GM19025 (cell line): ENCODE results near the gene SPACA7.
"Not testable (repeated sequence)": the region's sequence is repeated elsewhere in the genome, so short reads cannot be mapped to it uniquely, and the experiment has no call there.

ENCODE experiments used
- ATAC-seq: cut with Tn5 transposase; IDR thresholded peaks from one replicate; pipeline ENCODE4 v1.9.1; 2021; ENCODE audit warnings: mild to moderate bottlenecking, low read depth, moderate library complexity; ENCODE audit not compliant: unreplicated experiment

SPACA7 gene

DNA sequence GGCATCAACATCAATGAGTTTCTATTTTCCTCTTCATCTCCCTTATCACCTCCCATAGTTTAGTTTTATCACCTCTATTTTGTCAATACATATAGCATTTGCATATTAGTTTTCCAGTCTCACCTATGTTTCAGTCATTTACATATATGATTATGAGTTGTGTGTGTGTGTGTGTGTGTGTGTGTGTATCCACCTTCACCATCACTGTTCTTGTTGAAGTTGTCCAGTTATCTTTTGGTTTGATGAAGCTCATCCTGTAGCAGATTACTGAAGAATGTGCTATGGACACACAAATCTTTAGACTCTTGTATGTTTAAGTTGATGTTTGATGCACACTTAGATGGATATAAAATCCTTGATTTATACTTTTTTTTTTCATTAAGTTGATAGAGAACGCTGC lies 40.5 kb downstream of the SPACA7 start:
- ATAC-seq: no peak

DNA sequence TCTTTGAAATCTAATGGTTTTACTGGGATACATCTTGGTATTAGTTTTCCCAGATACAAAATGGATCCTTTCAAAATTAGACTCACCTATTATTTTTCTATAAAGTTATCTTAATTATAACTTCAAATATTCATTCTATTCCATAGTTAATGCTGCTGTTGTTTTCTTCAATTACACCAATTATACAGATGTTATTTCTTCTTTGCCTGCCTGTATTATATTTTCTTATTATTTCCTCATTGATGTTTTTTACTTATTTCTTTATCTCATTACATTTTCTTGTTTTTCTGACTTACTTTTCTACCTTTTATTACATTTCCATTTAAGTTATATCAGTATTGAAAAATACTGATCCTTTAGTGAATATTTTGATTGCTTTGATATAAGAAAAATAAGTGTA lies 40.9 kb downstream of the SPACA7 start:
- ATAC-seq: no peak

DNA sequence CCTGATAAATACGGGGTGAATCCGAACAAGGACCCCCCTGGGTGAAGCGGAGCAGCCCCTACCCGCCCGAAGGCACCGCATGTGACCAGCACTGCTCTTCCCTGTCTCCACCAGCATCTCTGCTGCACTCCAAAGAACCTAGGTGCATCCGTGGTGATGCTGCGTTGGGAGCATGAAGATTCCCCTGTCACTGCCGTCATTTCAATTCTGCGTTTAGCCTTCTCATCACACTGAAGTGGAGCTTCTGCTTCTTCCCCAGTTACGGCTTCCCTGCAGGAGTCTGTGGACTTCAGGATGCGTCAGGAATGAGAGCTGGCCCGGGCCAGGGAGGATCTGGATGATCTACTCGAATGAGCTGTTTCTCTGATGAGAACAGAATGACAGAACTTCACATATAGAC lies 47.9 kb downstream of the SPACA7 start:
- ATAC-seq: no peak

DNA sequence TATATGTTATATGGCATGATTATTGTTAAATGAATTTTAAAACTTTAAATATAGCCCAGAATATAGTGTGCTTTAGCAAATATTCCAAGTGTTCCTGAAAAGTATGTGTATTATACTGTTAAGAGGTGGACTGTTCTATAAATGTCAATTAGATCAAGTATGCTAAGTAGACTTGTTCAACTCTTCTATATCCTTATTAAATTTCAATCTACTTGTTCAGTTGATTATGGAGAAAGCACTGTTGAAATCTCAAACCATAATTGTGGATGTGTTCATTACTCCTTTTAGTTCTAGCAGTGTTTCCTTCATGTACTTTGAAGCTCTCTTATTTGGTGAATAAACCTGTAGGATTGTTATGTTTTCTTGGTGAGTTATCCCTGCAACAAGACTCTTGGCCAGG lies 52.5 kb downstream of the SPACA7 start:
- no peak for ATAC-seq

DNA sequence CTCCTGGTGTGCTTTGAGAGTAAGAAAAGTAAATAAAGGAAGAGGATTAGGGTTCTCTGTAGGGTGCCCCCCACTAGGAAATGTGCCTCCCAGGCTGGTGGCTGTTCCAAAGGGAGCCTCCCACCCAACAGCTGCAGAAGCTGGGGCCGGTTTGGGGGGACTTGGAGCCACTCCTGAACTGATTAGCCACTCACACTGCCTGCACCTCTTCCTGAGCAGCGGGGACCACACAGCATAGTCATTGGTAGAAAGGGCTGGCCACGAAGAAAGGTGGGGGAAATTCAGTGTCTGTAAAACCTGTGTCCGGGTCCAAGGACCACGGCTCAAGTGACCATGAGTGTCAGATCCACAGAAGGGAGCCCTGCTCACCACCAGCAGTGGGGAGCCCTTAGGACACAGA lies 55.6 kb downstream of the SPACA7 start:
- ATAC-seq: no peak

DNA sequence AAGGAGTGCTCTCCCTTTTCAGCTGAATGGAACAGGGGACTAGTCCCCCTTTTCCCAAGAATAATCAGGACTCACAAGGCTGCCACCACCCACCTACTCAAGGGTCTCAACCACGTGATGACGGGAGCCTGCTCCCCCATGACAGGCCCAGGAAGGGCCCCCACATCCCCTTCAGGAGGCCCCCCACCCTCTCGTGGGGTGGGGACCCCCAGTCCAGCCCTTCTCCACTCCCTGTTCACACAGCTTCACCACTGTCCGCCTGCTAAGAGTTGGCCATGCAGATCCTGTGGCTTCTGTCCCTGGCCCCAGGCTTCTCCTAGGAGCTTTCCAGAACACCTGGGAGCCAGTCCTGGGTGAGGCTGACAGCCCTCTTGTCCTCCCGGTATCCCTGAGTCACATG lies 56.6 kb downstream of the SPACA7 start:
- ATAC-seq: not testable (repeated sequence)

DNA sequence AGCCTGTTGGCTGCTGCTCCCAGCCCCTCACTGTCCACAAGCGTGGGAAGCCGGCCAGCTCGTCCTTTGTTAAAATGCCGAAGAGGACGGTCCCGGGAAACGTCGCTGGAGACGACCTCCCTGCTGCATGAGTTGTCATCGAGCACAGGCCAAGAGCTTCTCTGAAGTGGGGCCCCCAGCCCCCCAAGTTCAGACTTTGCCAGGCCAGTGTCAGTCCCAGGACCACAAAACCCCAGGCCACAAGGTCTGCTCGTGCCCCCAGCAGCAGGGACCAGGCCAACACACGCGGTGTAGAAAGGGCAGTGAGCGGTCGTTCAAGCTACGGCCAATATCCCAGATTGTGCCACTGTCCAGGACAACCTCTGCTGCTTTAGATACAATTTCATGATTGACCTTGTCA lies 57.4 kb downstream of the SPACA7 start:
- ATAC-seq: not testable (repeated sequence)

DNA sequence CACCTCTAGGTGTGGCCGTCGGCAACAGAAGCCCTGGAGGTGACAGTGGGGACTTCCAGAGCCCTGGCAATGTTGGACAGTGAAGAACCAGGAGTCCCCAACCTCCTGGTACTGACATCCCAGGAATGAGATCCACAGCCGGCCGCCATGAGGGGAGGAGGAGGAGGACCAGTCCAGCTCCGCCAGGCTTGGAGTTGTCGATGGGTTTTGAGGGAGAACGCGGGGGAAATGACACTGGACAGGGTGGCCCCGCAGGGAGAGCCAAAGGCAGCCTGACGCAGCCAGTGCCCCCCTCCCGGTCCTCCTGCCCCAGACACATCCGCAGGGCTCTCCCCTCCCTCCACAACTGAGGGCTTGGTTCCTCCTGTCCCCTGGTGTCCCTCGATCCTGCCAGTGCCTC lies 57.9 kb downstream of the SPACA7 start:
- no peak for ATAC-seq

DNA sequence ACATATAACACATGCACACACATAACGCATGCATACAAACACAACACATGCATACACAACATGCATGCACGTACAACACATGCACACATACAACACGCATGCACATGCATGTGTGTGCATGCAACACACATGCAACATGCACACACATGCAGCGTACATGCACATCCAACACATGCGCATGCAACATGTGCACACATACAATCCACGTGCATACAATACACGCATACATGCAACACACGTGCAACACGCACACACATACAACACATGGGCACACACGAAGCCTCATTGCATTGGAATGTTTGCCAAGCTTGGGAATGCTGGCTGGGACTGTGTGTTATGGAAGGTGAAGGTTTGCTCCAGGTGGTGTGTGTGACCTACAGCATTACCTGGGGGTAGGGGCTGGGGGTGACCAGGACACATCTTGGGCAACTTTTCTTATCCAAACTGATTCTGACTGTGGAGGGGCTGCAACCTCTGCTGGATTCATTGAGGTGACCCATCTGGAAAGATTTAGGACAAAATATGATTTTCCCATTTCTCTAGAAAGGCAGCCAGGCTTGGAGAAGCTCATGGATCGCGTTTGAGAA lies 58.9 kb downstream of the SPACA7 start:
- no peak for ATAC-seq

DNA sequence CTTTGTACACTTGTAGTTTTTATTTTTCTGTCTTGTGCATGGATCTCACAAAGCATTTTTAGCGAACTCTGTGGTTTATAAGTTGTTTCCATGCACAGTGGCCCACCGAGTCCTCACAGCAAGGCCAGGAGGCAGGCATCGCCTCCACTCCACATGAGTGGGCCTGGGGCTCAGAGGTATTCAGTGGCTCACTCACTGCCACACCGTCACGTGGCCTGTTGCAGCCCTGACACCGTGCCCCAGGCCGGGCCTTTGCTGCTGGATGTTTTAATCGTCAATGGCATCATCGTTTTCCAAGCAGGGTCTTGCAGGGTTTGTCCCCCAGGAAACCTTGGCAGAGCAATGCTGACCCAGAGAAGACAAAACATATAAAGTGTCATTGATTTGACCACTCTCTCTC lies 59.8 kb downstream of the SPACA7 start:
- no peak for ATAC-seq

DNA sequence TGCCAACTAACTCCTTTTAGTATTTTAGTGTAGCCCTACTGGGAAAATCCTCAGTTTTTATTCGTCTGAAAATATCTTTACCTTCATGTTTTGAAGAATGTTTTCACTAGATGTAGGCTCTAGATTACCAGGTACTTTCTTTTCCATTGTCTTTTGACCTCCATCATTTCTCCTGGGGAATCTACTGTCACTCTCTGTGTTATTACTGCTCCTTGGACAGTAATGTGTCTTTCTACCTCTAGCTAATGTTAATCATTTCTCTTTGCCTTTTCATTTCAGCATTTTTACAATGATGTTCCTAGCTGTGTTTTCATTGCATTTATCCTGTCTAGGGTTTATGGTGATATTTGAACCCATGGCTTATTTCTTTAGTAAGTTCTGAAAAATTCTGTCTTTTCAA lies 61.9 kb downstream of the SPACA7 start:
- ATAC-seq: no peak

DNA sequence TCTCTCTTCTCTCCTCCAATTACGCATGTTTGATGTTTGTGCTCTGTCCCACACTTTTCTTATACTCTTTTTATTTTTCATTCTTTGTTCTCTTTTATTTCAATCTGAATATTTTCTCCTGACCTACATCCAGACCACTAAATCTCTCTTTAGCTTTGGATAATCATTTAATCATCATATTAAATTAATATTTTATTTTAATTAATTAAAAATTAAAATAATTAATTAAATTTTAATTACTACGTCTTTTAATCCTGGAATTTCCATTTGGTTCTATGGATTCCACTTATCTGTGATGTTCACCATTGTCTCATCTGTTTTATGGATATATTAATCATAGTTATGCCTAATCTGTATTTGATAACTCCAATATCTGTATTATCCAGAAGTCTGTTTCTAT lies 62.4 kb downstream of the SPACA7 start:
- no peak for ATAC-seq

DNA sequence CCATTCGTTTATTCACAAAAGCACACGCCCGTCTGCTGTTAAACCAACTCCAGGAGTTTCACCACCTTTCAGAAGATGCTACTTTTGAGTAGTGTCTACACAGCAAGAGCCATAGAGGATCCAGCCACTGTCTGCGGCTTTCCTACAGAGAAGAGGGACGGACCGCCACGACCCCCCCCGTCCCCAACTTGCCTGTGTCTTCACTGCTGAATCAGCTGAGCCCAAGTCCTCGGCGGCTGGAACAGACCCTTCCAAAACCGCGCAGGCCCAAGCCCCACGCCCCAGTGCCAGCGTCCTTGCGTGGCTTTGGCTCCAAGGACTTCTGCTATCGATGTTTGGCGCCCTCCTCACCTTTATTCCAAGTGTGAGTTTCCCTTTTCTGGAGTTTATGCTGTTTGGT lies 65.1 kb downstream of the SPACA7 start:
- ATAC-seq: no peak

DNA sequence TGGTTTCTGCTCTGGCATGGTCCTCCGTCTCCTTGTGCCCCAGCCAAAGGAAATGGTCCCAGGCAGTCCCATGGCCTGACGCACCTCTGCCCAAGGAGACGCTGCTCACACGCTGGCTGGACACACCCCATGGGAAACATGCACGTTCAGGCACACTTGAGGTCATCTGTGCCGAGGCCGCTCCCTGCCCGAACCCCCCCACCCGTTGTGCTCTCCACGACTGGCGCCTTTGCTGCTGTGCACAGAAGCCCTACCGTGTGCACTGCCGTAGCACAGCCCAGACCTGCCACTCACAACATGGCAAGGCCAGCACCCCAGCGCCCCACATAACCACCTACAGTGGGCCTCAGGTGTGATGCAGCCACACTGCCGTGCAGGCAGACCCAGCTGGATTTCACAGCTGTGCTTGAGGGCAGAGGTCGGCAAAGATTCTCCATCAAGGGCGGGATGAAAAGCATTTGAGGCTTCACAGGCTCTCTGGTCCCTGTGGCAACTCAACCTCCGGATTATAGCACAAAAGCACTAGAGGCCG lies 65.7 kb downstream of the SPACA7 start:
- no peak for ATAC-seq

DNA sequence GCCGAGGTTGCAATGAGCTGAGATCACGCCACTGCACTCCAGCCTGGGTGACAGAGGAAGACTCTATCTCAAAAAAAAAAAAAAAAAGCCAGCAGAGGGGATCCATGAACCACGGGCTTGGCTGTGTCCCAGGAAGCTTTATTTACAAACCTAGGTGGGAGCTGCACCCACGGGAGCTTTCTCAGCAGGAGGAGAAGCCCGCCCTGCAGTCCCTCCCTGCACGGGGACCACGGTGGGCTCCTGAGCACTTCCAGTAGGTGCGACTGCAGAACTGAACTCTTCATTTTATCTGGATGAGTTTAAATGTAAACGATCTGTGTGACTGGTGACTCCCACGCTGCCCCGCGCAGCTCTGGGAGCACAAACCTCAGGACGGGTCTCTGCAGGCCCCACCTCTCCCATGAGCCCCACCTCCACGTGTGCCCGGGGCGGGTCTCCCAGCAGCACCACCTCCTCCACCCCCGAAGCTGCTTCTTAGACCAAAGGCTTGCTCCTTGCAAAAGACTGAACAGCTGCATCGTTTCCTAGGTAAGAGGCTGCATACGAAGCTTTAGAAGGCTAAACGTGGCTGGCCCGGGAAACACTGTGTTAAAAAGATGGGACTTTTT lies 66.4 kb downstream of the SPACA7 start:
- no peak for ATAC-seq

DNA sequence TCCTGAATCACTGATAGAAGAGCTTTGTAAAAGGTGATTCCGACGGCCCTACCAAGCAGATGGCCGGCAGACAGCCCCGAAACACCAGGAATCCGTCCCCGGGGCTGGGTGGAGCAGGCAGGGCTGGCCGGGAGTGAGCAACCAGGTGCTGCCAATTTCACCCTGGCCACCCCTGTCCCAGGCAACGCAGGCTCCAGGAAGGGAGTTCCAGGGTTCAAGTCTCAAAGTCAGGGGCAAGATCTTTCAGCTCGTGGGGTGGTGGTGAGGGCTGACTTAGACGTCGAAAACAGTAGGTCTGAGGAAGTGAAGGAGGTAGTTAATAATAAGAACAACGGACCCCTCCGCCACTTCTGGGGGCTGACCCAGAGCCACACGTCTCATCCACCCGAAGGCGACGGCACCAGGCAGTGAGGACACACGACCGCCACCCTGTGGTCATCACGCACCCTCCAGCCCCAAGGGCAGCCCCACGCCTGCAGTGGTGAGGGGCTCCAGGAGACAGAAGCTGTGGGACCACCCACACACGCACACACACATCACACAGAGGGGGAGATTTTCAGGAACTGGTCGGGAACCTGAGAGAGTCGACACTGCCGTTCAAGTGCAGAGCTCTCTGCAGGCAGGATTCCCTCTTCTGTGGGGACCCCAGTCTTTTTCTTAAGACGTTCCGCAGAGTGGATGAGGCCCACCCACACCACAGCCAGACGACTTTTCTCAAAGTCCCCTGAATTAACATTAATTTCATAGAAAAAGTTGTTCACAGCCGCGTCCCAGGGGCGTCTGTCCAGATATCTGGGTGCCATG lies 67.2 kb downstream of the SPACA7 start:
- ATAC-seq: no peak

DNA sequence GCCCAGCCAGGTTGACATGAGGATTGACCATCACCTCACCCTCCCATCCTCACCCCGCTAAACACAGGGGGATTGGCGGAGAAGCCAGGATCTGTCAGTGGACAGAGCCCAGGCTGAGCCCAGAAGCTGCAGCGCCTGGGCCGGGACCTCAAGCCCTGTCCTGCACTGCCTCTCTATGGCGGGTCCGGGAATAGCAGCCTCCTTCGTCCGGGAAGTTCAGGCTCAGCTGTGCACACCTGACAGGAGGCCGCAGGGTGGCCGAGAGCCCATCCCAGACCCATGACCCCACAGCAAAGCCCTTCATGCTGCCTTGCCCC lies 67.8 kb downstream of the SPACA7 start:
- no peak for ATAC-seq

DNA sequence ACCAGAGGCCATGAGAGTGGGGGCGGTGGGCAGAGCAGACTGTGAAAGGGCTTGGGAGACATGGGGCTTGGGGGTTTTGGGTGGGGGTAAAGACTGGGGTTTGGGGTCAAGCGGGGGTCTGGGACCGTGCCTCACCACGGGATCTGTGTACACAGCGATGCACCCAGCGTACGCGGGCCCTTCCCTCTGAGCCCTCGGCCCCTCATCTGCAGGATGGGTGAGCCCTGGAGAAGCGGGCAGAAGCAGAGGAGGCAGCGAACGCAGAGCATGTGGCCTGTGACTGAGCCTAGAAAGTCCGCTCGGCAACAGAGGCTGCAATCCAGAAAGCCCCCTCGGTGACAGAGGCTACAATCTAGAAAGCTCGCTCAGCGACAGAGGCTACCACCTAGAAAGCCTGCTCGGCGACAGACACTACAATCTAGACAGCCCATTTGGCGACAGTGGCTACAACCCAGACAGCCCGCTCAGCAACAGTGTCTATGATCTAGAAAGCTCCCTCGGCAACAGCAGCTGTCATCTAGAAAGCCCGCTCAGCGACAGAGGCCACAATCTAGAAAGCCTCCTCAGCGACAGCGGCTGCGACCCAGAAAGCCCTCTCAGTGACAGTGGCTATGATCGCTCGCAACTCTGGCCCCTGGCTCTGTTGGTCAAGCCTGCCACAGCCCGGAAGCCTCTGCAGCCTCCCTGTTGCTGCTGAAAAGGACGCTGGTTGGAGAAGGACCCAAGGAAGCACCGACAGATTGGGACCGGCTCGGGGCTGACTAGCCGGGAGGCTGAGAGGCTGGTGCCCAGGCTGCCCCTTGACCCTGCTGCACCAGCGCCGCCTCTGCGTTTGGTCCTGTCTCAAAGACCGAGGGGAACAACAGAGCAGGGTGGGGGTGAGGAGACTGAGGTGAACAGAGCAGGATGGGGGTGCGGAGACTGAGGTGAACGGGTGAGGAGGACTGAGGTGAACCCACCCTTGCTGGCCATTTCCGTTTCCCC lies 68.6 kb downstream of the SPACA7 start:
- no peak for ATAC-seq

DNA sequence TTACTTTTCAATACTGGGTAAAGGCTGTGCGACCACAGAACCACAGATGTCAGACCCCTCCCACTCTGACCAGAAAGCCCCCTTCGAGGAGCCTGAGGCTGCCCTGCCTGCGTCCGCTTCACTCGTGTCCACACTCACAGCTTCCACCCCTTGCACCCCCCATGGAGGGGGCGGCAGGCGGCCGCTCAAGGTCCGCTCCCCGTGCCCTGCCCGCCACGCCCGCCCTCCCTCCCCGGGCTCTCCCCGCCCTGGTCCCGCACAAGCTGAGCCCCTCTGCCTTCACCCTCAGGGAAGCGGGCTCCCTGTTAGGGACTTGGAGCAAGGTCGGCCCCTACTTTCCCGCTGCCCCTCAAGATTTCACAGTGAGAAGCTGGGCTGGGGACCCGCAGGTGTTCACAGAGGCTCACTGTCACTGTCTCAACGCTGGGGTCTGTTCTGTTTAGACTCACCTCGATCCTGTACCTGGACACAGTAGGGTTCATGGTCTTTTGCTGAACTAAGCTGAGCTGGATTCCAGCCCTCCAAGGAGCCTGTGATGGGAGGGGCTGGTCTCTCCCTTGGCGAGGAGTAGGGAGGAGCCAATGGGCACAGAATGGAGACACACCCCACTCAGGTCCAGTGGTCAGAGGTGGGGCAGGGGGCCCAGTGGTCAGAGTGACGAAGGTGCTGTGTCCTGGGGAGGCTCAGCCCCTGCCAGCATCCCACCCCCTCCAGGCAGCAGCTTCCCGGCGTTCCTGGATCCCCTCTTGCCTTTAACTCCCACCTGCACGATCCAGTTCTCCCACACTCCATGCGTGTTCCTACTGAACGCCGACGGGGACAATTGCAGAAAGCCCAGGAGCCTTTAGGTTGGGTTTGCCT lies 69.5 kb downstream of the SPACA7 start:
- no peak for ATAC-seq

DNA sequence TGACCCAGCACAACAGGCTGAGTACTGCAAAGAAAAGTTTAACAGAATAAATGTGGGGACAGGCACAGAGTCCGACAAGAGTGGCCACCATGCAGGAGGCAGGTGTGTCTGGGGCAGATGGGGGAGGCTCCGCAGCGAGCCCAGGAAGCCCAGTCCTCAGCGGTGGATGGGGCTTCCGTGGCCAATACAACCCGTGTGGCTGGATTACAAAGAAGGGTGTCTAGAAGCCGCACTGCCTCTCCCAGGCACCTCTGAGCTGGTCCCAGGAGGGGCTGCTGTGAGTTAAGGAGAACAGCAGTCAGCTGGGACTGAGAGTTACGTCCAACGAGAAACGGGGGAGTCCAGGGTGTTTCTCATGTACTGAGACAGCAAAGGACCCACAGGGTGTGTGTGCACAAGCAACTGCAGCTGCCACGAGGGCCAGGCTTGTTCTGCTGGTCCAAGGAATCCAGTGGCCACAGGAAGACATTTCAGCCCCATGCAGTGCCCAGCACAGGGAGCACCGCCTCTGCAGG lies 70.2 kb downstream of the SPACA7 start:
- no peak for ATAC-seq
